ENCODE results near the gene DDX24.

The DDX24 gene

DNA sequence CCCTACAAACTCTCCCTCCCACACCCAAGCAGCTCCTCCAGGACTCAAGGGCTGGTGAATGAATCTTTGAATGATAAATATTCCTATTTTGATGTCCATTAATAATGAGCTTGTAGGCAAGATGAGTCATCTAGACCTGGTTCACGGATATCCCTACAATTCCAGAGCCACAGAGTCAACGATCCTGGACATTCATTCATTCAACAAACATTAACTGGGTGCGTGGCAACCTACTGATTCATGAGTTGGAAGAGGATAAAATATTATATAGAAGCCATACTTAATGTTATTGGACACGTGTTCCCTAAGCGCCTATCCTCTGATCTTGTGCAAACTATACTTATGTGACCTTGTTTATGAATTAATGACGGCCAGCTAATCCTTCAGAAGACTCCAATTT, 55.3 kb downstream of the DDX24 start:
- DNase-seq (ENCODE audit: insufficient read length, low spot score) (no peak), FAIRE-seq (no peak)
- TF ChIP-seq, protein P1, sequence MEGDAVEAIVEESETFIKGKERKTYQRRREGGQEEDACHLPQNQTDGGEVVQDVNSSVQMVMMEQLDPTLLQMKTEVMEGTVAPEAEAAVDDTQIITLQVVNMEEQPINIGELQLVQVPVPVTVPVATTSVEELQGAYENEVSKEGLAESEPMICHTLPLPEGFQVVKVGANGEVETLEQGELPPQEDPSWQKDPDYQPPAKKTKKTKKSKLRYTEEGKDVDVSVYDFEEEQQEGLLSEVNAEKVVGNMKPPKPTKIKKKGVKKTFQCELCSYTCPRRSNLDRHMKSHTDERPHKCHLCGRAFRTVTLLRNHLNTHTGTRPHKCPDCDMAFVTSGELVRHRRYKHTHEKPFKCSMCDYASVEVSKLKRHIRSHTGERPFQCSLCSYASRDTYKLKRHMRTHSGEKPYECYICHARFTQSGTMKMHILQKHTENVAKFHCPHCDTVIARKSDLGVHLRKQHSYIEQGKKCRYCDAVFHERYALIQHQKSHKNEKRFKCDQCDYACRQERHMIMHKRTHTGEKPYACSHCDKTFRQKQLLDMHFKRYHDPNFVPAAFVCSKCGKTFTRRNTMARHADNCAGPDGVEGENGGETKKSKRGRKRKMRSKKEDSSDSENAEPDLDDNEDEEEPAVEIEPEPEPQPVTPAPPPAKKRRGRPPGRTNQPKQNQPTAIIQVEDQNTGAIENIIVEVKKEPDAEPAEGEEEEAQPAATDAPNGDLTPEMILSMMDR (IDR thresholded peaks at IDR 0.05; ENCODE audit: insufficient read depth, missing control alignments): no peak

DNA sequence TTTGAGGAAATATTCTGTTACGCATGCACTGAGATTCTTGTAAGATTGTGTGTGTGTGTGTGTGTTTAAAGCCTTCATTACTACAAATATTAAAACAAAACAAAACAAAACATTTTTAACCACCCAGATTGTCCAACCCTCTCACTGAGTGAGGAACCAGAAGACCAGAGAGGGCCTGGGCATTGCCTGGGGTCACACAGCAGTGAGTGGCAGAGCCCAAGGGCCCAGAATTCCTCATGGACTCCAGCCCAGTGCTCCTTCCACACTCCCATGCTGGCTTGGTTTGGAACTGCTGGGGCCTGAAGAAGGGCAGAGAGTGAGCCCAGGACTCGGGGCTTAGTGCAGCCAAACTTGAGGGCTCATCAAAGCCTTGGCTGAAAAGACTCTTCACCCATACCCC, 56.5 kb downstream of the DDX24 start:
- no peak for DNase-seq (ENCODE audit: insufficient read length, low spot score)
- TF ChIP-seq, protein P1 (IDR thresholded peaks at IDR 0.05; ENCODE audit: insufficient read depth, missing control alignments): no peak
- no peak for FAIRE-seq

DNA sequence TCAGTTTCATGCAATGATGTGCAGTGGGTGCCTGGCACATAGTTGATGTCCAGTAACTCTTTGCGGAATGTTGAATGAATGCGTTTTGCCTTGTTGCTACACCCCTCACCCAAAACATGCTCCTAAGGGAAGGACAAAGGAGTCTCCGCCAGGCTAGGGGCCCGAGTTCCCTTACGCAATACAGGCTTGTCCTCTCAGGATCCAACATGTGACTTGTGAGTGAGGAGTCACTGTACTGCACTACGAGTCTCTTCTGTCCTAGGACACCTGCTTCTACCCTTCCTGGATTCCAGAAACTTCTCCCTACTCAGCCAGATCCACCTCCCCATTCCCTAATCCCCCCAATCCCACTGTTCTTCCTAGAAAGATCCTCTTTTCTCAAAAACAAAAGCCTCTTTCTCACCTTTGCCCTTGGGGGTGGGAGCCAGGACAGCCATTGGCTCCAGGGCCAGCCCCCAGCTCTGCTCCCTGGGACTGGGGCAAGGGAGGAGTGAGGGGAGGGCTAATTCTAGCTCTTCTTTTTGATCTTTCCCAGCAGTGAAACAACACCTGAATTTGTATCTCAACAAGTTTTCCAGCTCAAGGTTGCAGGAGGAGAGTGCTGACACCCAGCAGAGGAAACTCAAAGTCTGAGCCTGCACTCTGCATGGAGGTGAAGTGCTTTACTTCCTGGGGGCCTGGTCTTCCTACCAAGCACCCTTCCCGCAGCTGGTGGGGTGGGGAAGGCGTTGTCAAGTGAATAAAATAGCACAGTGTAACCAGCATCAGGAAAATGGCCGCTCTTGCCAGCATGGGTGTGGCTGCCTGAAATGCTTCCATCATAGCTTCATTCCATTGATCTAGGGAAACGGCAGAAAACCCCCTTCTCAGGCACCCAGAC, 58.2 kb downstream of the DDX24 start:
- FAIRE-seq (no peak), DNase-seq (ENCODE audit: insufficient read length, low spot score) (no peak)
- TF ChIP-seq, protein P1 (IDR thresholded peaks at IDR 0.05; ENCODE audit: insufficient read depth, missing control alignments): no peak

- FAIRE-seq: no peak
- DNase-seq (ENCODE audit: insufficient read length, low spot score): no peak
- TF ChIP-seq, protein P1 (IDR thresholded peaks at IDR 0.05; ENCODE audit: insufficient read depth, missing control alignments): no peak
These were observed 59.4 kb downstream of the DDX24 start for GRCh38 chr14:94021416-94022157.

GRCh38 chr14:94021001-94021400, 60.0 kb downstream of the DDX24 start:
- DNase-seq (ENCODE audit: insufficient read length, low spot score) (no peak), FAIRE-seq (no peak)
- TF ChIP-seq, protein P1 (IDR thresholded peaks at IDR 0.05; ENCODE audit: insufficient read depth, missing control alignments): no peak

DNA sequence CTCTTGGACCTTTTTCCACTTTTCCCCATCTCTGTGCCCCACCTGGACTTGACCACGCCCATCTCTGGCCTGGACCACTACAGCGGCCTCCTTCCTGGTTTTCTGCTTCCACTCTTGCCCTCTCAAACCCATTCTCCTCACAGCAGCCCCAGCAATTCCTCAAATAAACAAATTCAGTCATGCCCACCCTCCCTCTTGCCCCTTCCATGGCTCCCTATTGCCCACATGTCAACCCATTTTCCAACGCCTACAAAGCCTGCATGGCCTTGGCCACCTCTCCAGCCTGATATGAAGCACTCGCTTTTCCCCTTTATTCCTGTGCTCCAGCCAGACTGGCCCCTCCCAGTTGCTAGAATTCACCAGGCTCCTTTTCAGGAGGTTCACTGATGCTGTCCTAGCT, 60.7 kb downstream of the DDX24 start:
- no peak for FAIRE-seq
- DNase-seq (ENCODE audit: insufficient read length, low spot score): no peak

More for the DNA sequence above, 60.7 kb downstream of the DDX24 start:
- TF ChIP-seq, protein P1 (IDR thresholded peaks at IDR 0.05; ENCODE audit: insufficient read depth, missing control alignments): no peak
